T-cell (primary cell): ENCODE data around the gene CEMIP. TPM values are rescaled to one million over a fixed set of nuclear protein-coding genes. Genes with fewer than 3 reads are reported as not detected.

Source experiments
- ATAC-seq, 4 experiments: fragments of 200-7000 bp in 3 of 4; fragments of 150-1000 bp in 1 of 4; cut with Tn5 transposase; replicated peaks in 1 of 4; 1 replicate in 3 of 4; 2 replicates in 1 of 4; pipeline ENCODE4 v1.10.0; 2021; ENCODE audit warnings: moderate library complexity in 3 of 4, mild to moderate bottlenecking in 2 of 4, moderate number of reproducible peaks in 1 of 4
- CTCF ChIA-PET, 2 donors: fragments of 300-600 bp; sonication (Branson Sonifier 250); formaldehyde crosslinking; loops; one replicate each; lab custom pipeline; 2022; ENCODE audit warnings: antibody characterized with exemption in 2 of 2; lab: Charles Lee
- POLR2A ChIA-PET, 2 donors: fragments of 300-600 bp; sonication (Branson Sonifier 250); formaldehyde crosslinking; loops; one replicate each; lab custom pipeline; 2022; ENCODE audit warnings: antibody characterized with exemption in 2 of 2; lab: Charles Lee
- DNase-seq, 35 experiments: peaks; one replicate each; pipeline versions ENCODE4 v3.0.0 to v3.0.0-alpha.2; 2013 to 2023
- H3K27ac ChIP-seq: one replicate; pipeline ENCODE4 v1.5.1; 2013; ENCODE audit warnings: low read length
- H3K27me3 ChIP-seq, 2 experiments: replicated peaks in 1 of 2; 1 replicate in 1 of 2; 2 replicates in 1 of 2; pipeline versions ENCODE4 v1.6.1 to v1.7.0; 2013; ENCODE audit warnings: low read length in 1 of 2, mixed read lengths in 1 of 2; ENCODE audit not compliant: control insufficient read depth in 2 of 2, insufficient read depth in 2 of 2; ENCODE audit errors: extremely low read depth in 1 of 2
- H3K36me3 ChIP-seq, 2 donors: 1 replicate in 1 of 2; 2 replicates in 1 of 2; pipeline versions ENCODE4 v1.6.1 to v1.7.0; 2013; ENCODE audit warnings: low read length in 1 of 2; ENCODE audit not compliant: control insufficient read depth in 2 of 2, insufficient read depth in 1 of 2; ENCODE audit errors: extremely low read depth in 1 of 2
- H3K4me1 ChIP-seq, 2 experiments: 1 replicate in 1 of 2; 2 replicates in 1 of 2; pipeline versions ENCODE4 v1.6.1 to v1.7.0; 2013; ENCODE audit warnings: low read length in 2 of 2, mixed read lengths in 1 of 2; ENCODE audit not compliant: insufficient read depth in 2 of 2, control insufficient read depth in 1 of 2; ENCODE audit errors: extremely low read depth in 1 of 2
- H3K4me3 ChIP-seq, 2 donors: 1 replicate in 1 of 2; 2 replicates in 1 of 2; pipeline versions ENCODE4 v1.5.1 to v1.7.0; 2013; ENCODE audit warnings: mild to moderate bottlenecking in 2 of 2, low read length in 1 of 2, moderate library complexity in 1 of 2; ENCODE audit not compliant: control insufficient read depth in 1 of 2; ENCODE audit errors: extremely low read depth in 1 of 2
- H3K9me3 ChIP-seq: 2 replicates; pipeline ENCODE4 v1.7.0; 2013
- H3K27ac Mint-ChIP-seq, 2 donors: one replicate each; pipeline ENCODE4 v1.8.0; 2020 to 2021; ENCODE audit warnings: mild to moderate bottlenecking in 2 of 2, mixed read lengths in 2 of 2
- H3K27me3 Mint-ChIP-seq, 2 donors: one replicate each; pipeline ENCODE4 v1.8.0; 2021 to 2022; ENCODE audit warnings: mixed read lengths in 2 of 2
- H3K36me3 Mint-ChIP-seq: one replicate; pipeline ENCODE4 v1.8.0; 2021; ENCODE audit warnings: mixed read lengths
- H3K4me1 Mint-ChIP-seq, 3 donors: one replicate each; pipeline ENCODE4 v1.8.0; 2020 to 2022; ENCODE audit warnings: mixed read lengths in 3 of 3, mild to moderate bottlenecking in 1 of 3
- H3K4me3 Mint-ChIP-seq, 3 donors: one replicate each; pipeline ENCODE4 v1.8.0; 2020 to 2022; ENCODE audit warnings: mild to moderate bottlenecking in 3 of 3, mixed read lengths in 3 of 3, moderate library complexity in 3 of 3
- H3K9me3 Mint-ChIP-seq, 3 donors: one replicate each; pipeline ENCODE4 v1.8.0; 2020 to 2022; ENCODE audit warnings: mixed read lengths in 3 of 3
- WGBS: methylation state at CpG from one replicate; pipeline ENCODE4 v1.1.5; 2013; ENCODE audit warnings: missing lambda C conversion rate; ENCODE audit not compliant: insufficient coverage; 5-methylcytosine and 5-hydroxymethylcytosine counted together
- total RNA-seq, 35 experiments: library from RNA in 6 of 35; stranded (reverse) in 6 of 35; fragments of 120-200 nt in 1 of 35; gene quantifications; one replicate each; pipeline versions ENCODE4 v1.2.1 to v1.2.4 and lab custom pipeline; 2013 to 2026

Gene CEMIP
- total RNA-seq, 5 donors from 2014 or later (not counting 1 experiment from before 2014, with no cell fraction given): 0.63 to 1.2 (median 1.2) TPM; not detected in 2

- Mint-ChIP-seq H3K27me3 (no peaks in the 10 kb centered on the region), H3K4me3 (no peak overlapping the region), H3K9me3 (no peaks in the 10 kb centered on the region), H3K36me3 (peaks cover 17% of the 10 kb centered on the region), H3K27ac (peak overlapping the region in 1 of 2 donors; percentile 32), H3K4me1 (peaks cover 26 to 32% (median 29%) of the 10 kb centered on the region in 3 donors)
- ATAC-seq (no peak), DNase-seq (no peak)
- Histone ChIP-seq H3K4me1 (peaks cover 0 to 6% of the 10 kb centered on the region in 2 experiments), H3K27me3 (no peaks in the 10 kb centered on the region), H3K4me3 (no peak overlapping the region), H3K36me3 (peaks cover 15% of the 10 kb centered on the region in 2 donors), H3K9me3 (no peaks in the 10 kb centered on the region), H3K27ac (no peak overlapping the region)
- ChIA-PET CTCF (interaction anchor here in 1 of 2 donors (0.7 to 0.8 kb wide), 3 partner anchors 13 to 517 kb away, joined by 3 to 4 read pairs (median 3); no protein-coding TSS in a partner anchor), POLR2A (no interaction called here)
- 100% methylated on average over 2 of the region's 3 CpGs for WGBS
Measured at GRCh38 chr15:80972276-80972675, 193.1 kb downstream of the CEMIP start.

GRCh38 chr15:80974914-80975313 lies 195.7 kb downstream of the CEMIP start:
- Histone ChIP-seq H3K36me3 (peaks cover 5 to 32% of the 10 kb centered on the region in 2 donors), H3K4me3 (no peak overlapping the region), H3K27me3 (no peaks in the 10 kb centered on the region), H3K27ac (no peak overlapping the region), H3K4me1 (peaks cover 0 to 11% of the 10 kb centered on the region in 2 experiments), H3K9me3 (no peaks in the 10 kb centered on the region)
- POLR2A ChIA-PET: interaction anchor here in 1 of 2 donors (0.7 kb wide), 1 partner anchor 27 kb away, joined by 3 read pairs; no protein-coding TSS in a partner anchor
- WGBS: no CpG with 5 or more reads among the region's 4 CpGs
- no peak for ATAC-seq
- Mint-ChIP-seq H3K4me1 (peaks cover 39 to 49% (median 41%) of the 10 kb centered on the region in 3 donors), H3K27ac (peak overlapping the region in 1 of 2 donors; percentile 54), H3K9me3 (no peaks in the 10 kb centered on the region), H3K36me3 (peaks cover 31% of the 10 kb centered on the region), H3K27me3 (no peaks in the 10 kb centered on the region), H3K4me3 (no peak overlapping the region)
- DNase-seq: no peak
- CTCF ChIA-PET: interaction anchor here (0.6 to 1.4 kb wide), 7 partner anchors 13 to 809 kb away, joined by 3 to 10 read pairs (median 4); no protein-coding TSS in a partner anchor

- Histone ChIP-seq H3K27me3 (no peaks in the 10 kb centered on the region), H3K4me1 (peaks cover 0 to 11% of the 10 kb centered on the region in 2 experiments), H3K4me3 (no peak overlapping the region), H3K9me3 (no peaks in the 10 kb centered on the region), H3K36me3 (peaks cover 3 to 37% of the 10 kb centered on the region in 2 donors), H3K27ac (no peak overlapping the region)
- Mint-ChIP-seq H3K27me3 (no peaks in the 10 kb centered on the region), H3K9me3 (no peaks in the 10 kb centered on the region), H3K36me3 (peaks cover 36% of the 10 kb centered on the region), H3K4me3 (no peak overlapping the region), H3K4me1 (peaks cover 36 to 49% (median 37%) of the 10 kb centered on the region in 3 donors), H3K27ac (peak overlapping the region in 1 of 2 donors; percentile 56)
- ChIA-PET CTCF (interaction anchor here (1.6 to 1.9 kb wide), 3 partner anchors 14 to 289 kb away, joined by 6 to 8 read pairs (median 7); no protein-coding TSS in a partner anchor), POLR2A (no interaction called here)
- 100% methylated on average over 4 of the region's 4 CpGs for WGBS
- no peak for DNase-seq
- ATAC-seq: no peak
Measured at GRCh38 chr15:80976851-80977250, 197.7 kb downstream of the CEMIP start.

- ChIA-PET POLR2A (no interaction called here), CTCF (interaction anchor here (1.6 to 1.9 kb wide), 3 partner anchors 14 to 289 kb away, joined by 6 to 8 read pairs (median 7); no protein-coding TSS in a partner anchor)
- Mint-ChIP-seq H3K4me3 (no peak overlapping the region), H3K27me3 (no peaks in the 10 kb centered on the region), H3K27ac (peak overlapping the region in 1 of 2 donors; percentile 46), H3K4me1 (peaks cover 44 to 57% (median 45%) of the 10 kb centered on the region in 3 donors), H3K9me3 (no peaks in the 10 kb centered on the region), H3K36me3 (peaks cover 36% of the 10 kb centered on the region)
- Histone ChIP-seq H3K27me3 (no peaks in the 10 kb centered on the region), H3K36me3 (peaks cover 3 to 43% of the 10 kb centered on the region in 2 donors), H3K27ac (no peak overlapping the region), H3K4me1 (peaks cover 0 to 13% of the 10 kb centered on the region in 2 experiments), H3K9me3 (no peaks in the 10 kb centered on the region), H3K4me3 (no peak overlapping the region)
- 72% methylated on average over 5 of the region's 7 CpGs for WGBS
- peak; percentile 34 to 64 (median 61) for ATAC-seq
- peak in 14 of 35 experiments; percentile 10 to 58 (median 20) for DNase-seq
Measured at GRCh38 chr15:80977627-80978036, 198.5 kb downstream of the CEMIP start.

GRCh38 chr15:80978685-80979329 lies 199.6 kb downstream of the CEMIP start:
- H3K27ac Mint-ChIP-seq: no peak overlapping the region

GRCh38 chr15:80979538-80980200 lies 200.5 kb downstream of the CEMIP start:
- DNase-seq (no peak), ATAC-seq (no peak)
- Histone ChIP-seq H3K4me1 (peaks cover 0 to 16% of the 10 kb centered on the region in 2 experiments), H3K36me3 (peaks cover 0 to 44% of the 10 kb centered on the region in 2 donors), H3K4me3 (no peak overlapping the region), H3K9me3 (no peaks in the 10 kb centered on the region), H3K27me3 (no peaks in the 10 kb centered on the region), H3K27ac (no peak overlapping the region)
- Mint-ChIP-seq H3K36me3 (peaks cover 45% of the 10 kb centered on the region), H3K27me3 (no peaks in the 10 kb centered on the region), H3K4me3 (no peak overlapping the region), H3K4me1 (peaks cover 54 to 63% (median 56%) of the 10 kb centered on the region in 3 donors), H3K27ac (peak overlapping the region in 1 of 2 donors; percentile 3), H3K9me3 (no peaks in the 10 kb centered on the region)
- POLR2A ChIA-PET: no interaction called here
- WGBS: 96% methylated on average over 4 of the region's 8 CpGs
- CTCF ChIA-PET: interaction anchor here in 1 of 2 donors (0.6 to 1.0 kb wide), 4 partner anchors 8 to 286 kb away, joined by 3 to 6 read pairs (median 4); no protein-coding TSS in a partner anchor

More at GRCh38 chr15:80978685-80979329, 199.6 kb downstream of the CEMIP start:
- Histone ChIP-seq H3K4me1 (peaks cover 0 to 16% of the 10 kb centered on the region in 2 experiments), H3K36me3 (peaks cover 0 to 44% of the 10 kb centered on the region in 2 donors), H3K9me3 (no peaks in the 10 kb centered on the region), H3K27ac (no peak overlapping the region), H3K4me3 (no peak overlapping the region), H3K27me3 (no peaks in the 10 kb centered on the region)
- no peak for DNase-seq
- 96% methylated on average over 6 of the region's 7 CpGs for WGBS
- no peak for ATAC-seq
- Mint-ChIP-seq H3K4me3 (no peak overlapping the region), H3K36me3 (peaks cover 40% of the 10 kb centered on the region), H3K27me3 (no peaks in the 10 kb centered on the region), H3K4me1 (peaks cover 49 to 64% (median 50%) of the 10 kb centered on the region in 3 donors), H3K9me3 (no peaks in the 10 kb centered on the region)
- POLR2A ChIA-PET: no interaction called here
- CTCF ChIA-PET: interaction anchor here (0.6 to 1.0 kb wide), 2 partner anchors 11 to 287 kb away, joined by 3 to 6 read pairs; no protein-coding TSS in a partner anchor
